Activated T-cell treated with anti-CD3 and anti-CD28 coated beads, Interleukin-2, amount 50 U/mL, for 1 hour (primary cell): Measurements from ENCODE around the gene NDRG2.

Experiments
- DNase-seq: peaks from one replicate; pipeline ENCODE4 v3.0.0-alpha.2; 2020

Gene NDRG2

DNA sequence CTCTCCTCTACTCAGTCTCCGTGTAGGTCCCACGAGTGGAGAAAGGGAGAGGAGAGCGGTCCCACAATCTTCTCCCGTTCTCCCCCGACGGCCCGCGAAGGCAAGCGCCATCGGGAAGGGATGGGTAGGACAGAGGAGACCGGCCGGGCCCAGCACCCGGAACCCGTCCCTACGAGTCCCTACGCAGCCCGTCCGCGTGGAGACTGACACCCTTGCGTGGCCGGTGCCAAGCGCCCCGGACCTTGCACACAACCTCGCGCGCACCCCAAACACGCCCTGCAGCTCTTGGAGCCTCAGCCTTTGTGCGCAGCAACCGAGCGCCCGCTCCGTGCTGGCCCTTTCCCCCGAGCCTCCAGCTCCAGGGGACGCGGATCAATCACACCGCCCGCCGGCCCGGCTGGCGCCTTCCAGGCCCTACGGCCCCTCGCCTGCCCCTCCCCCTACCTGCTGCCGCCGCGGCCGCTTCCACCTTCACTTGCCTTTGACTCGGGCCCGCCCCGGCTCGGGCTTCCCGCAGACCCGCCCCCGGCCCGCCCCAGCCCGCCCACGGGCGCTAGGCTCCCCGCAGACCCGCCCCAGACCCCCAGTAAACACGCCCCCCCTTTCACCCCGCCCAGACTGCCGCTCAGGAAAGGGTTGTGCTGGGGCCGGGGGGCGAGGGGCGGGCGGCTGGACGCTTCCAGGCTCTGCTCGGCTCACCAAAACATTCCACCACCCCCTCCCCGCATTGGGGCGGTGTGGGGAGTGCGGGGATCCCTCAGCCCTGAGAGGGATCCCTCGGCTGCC, at the start of gene NDRG2:
TSS of gene NDRG2 (minus strand) at position 477 of the 786 bp plus-strand sequence. CDS start 1,746 bp downstream, outside the sequence.
- peak; percentile 83 for DNase-seq

DNA sequence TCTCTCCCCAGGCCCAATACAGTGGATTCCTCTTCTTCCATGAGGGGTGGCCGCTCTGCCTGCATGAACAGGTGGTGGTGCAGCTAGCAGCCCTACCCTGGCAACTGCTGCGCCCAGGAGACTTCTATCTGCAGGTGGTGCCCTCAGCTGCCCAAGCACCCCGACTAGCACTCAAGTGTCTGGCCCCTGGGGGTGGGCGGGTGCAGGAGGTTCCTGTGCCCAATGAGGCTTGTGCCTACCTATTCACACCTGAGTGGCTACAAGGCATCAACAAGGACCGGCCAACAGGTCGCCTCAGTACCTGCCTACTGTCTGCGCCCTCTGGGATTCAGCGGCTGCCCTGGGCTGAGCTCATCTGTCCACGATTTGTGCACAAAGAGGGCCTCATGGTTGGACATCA, 49.1 kb upstream of the NDRG2 start:
- DNase-seq = no peak

DNA sequence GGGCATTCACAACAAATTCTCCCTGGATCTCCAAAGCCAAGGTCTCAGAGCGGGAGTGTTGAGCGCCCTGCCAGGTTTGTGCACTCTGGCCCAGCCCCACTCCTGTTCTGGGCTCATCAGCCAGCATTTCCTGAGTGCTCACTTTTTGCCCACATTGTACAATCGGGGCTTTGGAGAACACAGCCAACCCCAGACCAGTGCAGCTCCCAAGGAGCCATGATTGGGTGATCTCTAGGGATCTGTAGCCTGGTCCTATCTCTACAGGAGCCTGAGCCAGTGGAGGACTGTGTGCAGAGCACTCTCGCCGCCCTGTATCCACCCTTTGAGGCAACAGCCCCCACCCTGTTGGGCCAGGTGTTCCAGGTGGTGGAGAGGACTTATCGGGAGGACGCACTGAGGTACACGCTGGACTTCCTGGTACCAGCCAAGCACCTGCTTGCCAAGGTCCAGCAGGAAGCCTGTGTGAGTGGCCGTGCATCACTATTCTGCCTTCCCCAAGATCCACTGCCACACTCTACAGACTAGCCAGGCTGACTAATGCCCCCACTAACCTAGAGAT, 48.0 kb upstream of the NDRG2 start:
- DNase-seq = no peak

DNA sequence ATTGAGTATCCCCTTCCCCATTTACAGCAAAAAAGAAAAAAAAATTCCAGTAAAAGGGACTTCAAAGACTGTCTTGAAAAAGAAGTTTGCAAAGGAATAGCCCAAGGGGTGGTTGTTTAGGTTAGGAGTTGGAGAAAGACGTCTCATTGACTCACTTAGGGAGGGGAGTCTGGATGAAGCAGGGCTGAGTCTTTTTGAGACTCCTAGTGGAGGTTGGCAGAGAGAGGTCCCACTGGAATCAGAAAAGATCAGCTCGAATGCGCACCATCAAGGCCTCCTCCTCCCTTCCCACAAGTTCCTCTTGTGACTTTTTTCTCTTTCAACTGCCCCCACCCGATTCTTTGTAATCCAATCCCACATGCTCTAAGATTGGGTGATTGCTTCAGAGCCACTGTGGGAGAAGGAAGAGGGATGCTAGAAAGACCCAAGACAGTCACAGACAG, 47.2 kb upstream of the NDRG2 start:
- no peak for DNase-seq

DNA sequence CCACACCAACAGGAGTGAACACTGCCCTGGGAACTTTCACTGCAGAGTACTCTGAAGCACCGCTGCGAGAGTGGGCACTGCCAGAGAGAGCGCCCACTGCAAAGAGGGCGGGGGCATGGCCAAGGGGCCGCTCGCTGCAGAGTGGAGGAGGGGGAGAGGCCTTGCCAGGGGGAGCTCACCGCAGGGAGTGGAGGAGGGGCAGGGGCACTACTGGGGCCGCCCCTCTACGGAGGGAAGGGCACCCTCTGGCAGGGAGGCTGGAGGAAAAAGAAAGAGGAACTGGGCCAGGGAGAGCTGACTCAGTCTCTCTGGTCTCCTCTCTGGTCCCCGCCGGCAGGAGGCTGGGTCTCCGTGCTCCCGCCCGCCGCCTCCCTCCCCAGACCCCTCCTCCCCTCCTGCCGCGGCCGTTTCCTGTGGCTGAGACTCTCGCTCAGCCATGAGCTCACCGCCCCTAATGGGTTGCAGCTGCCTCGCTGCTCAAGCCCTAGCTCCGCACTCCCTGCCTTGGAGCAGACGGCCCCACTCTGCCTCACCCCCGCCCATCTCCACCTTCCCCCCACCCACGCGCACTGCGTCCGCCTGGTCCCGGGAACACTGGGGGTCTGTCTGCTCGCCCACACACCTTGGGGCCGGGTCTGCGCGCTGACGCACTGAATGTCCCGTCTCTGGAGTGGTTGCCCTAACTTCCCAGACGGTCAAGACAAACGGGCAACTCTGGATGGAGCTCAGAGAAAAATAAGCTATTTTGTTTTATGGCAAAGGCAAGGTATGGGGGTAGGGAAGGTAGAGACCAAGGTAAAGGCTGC, 46.6 kb upstream of the NDRG2 start:
- peak; percentile 51 for DNase-seq

DNA sequence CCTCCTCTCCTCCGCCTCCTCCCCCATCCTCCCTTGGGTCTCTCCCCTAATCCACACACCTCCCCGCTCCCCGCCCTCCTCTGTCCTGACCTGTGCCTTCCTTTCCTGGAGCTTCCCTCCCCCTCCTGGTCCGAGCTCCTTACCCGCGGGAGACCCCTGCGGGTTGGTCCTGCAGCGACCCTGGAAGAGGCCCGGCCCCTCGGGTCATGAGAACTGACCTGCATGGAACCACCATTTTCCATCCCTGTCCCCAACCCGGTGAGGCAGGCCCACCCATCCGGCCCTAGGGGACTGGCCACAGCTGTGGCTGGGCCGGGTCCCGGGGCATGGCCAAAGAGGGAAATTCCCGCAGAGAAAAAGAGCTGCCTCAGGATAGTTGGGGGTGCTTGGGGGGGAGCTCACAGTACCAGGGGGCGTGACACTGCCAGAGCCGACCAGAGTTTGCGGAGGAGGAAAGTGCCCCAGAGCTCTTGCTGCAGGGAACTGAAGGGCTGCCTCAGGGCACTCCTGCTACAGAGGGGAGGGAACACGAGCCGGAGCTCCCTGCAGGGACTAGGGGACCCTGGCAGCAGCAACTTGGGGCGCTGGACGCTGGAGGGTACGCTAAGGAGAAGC, 45.9 kb upstream of the NDRG2 start:
- DNase-seq = peak; percentile 49

DNA sequence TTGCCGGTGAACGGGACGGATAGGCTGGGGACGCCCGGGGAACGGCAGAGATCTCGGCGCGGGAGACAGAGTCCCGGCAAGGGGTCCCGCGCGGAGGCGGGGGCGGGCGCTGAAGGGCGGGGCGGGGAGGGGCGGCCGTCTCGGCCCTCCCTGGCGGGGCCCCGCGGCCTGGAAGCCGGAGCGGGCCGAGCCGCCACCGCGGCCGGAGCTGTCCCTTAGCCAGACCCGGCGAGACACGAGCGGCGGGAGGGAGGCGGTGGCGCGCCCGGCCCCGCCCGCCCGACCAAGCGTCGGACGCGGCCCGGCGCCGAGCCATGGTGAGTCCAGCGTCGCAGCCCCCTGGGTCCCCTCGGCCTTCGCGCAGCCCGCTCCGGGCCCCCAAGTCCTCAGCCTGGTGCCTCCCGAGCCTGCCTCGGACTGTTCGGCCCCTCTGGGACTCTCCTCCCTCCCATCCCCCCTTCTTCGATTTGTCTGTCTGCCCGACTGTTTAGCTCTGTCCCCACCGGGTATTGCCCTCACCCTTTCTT, 45.3 kb upstream of the NDRG2 start, which contains the start of gene ARHGEF40:
TSS of gene ARHGEF40 (plus strand) at position 222 of the 527 bp plus-strand sequence. CDS start at position 315, 93 bp downstream.
- DNase-seq = peak; percentile 39

DNA sequence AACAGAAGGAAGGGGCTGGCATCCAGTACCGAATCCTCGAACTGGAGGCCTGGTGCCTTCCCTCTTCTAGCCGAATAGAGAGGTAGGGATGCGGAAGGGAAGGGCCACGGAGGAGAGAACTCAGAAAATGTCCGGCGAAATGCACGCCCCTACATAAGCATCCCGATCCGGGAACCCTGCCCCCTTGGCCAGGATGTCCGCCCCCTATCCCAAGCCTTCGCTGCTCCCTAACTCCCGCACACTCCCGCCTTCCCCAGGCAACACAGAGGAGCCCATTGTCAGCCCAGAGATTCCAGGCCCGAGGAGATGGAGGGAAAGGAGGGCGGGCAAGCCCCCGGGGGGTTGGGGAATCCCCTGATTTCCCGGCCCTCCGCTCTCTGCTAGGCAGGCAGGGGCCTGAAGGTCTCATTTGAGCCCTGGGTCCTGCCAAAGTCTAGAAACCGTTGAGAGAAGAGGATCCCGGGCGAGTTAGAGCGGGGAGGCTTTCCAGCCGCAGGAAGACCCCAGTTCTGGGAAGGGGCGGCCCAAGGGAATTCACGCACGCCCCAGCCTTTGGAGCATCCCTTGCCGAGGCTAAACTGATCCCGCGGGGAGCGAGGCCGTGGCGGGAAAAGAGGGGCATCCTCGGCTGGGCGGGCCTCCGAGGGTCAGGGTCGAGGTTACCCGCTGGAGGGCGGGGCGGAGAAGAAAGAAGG, 44.7 kb upstream of the NDRG2 start:
- DNase-seq = peak; percentile 54

DNA sequence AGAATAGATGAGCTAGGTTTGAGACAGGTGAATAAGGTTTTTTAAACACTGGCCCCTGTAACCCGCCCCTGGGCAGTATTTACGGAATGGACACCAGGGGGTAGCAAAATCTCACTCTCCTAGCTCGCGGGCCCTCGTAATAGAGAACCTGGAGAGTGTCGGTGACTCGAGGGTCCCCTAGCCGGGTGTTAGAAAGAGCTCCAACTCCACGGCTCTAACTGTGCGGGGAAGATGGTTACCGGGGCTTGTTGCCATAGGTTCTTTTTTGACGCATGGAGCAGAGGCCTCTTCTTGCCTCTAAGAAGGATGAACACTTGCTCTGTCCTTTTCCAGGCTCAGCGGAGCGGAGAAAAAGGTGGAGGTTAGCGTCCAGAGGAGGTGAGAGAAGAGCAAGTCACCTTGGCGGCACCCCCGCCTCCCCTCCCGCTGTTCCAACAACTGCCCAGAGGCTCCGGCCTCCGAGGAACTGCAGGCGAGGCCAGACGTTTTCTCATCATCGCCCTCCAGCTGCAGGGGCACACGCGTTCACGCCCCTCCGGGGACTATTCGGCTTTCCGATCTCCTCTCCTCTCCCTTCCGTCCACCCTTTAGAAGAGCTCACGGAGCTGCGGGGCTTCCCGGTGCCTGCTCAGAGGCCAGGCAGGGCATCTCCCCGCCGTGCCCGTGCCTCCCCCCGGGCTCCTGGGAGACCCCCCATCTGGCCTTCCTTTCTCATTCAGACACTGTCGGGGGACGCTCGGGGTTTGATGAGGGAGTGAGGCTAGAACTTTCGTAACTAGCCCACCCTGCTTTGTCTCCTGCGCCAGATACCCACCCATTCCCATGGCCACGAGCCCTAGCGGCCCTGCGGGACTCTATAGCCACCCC, 43.9 kb upstream of the NDRG2 start:
- DNase-seq = peak; percentile 63

DNA sequence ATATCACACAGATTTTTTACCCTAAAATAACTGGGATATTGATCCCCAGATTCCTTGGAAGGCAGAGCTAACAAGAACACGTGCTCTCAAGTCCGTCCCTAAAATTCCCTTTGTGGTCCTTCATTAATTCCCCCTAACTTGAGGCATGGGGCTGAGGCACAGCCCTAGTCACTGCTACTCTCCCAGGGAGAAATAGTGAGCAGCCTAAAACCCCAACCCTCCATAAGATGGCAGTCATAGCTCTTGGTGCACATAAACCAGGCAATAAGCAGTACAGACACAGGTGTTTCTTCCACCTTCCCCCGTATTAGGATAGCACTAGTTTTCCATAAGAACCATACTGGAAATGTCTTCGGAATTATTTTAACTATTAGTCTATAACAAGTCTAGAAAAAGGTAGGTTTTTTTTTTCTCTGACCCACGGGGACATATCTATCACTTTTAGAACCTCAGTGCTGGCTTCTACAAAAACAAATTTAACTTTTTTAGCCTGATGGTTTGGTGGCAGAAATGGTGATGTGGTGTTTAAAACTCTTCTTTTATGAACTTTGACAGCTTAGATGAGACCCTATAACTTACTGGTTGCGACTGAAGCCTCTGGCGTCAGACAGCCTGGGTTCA, 42.1 kb upstream of the NDRG2 start:
- no peak for DNase-seq

DNA sequence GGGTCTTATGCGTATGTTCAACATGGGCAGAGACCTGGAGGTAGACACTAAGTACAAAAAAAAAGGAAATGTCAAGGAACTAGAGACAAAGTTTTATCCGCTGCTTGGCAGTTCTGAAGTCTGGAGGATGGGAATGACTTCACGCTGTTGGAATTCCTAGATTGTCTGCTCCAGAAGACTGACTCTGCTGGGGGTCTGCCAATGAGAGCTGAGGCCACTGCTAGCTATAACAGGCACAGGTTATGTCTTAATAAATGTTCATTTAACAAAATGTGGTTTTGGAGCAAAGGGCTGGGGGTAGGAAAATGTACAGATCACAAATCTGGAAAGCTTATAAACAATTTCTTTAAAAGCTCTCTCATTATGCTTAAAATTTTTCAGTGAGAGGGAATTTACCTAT, 38.6 kb upstream of the NDRG2 start:
- DNase-seq = no peak

DNA sequence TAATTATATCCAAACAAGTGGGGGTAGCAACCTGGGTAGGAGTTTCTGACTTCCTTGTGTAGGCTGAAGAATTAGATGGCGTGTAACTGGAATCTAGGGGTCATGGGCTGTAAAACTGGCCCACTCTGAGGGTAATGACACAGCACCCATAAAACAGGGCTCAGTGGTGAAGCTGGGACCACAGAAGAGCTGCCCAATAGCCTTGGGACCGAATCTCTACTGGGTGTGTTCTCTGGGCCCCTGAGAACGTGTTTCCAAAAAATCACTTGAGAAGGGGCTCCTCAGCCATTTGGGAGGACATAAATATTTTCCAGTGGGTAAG, 36.4 kb upstream of the NDRG2 start:
- DNase-seq = no peak

DNA sequence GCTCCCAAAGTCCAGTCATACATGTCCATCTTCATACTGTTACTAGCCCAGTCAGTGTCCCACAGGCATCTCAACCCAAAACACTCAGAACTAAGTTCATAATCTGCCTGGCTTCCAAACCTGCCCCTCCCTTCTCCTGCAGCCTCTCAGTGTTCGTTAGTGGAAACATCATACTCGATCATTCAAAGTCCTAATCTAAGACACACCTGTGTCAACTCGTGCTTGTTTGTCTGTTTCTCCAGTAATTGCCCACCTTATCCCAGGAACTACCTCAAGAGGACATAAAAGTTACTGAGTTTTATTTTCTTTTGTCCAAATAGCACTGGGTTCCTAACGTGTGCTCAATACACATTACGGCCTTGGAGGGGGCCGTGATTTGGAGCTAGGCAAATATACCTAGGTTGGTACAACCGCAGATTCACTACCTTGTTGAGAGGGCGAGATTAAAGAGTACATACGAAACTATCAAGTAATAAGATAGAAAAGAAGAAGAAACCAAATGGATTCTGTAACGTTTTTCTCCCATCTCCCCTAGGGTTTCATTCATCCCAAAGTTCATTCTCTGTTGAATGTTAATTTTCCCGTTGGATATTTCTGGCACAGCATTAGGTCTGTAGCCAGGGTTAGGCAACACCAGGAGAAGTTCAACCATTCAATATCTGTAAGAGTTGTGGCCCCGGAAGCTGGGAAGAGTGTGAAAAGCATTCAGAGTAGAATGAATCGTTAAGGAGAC, 35.9 kb upstream of the NDRG2 start:
- DNase-seq = no peak

DNA sequence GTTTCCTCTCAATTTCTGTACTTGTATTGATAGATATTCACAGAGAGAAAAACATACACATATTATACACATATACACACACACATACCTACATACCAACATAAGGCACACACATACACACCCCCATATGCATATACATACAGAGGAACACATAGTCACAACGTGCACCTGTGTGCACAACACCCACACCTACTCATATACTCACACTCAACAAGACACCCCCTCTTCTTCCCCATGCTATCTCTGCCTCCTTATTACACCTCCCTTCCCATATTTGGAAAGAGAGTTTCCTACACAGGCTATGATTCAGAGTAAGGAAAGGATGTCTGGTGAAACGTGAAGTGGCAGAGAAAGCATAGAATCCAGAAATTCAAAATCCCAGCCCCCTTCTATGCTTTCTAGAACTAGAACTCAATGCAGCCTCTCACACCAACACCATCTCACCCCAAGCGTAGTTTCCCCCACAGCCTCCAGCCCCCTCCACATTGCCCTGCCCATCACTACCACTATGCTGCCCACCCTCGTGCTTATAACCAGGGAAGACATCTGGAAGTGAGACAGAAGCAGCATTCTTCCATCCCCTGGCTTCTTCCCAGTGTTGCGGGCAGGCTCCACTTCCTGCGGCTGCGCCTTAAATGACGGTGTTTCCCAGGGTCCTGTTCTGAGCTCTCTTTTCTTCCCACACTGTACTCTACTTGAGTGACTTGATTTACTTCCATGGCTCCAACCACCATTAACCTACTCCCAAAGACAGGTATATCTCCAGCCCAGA, 35.2 kb upstream of the NDRG2 start:
- DNase-seq = no peak

DNA sequence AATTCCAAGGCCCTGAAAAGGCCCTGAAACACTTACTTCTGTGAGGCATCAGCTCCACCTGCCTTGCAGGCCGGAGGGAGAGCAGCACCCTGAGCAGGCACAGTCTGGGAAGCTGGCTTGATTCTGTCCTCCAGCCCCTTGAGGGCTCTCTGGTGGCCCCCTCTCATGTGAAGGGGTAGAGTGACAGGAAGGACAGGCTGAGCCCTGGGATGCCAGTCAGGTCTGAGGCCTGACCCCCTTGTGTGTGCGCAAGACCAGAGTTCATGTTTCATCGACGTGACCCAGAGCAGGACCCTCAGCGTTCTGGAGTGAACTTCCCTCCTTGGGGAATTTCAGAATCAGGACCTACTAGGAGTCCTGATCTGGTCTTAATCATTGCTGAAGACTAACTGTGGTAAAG, 34.0 kb upstream of the NDRG2 start:
- DNase-seq = no peak

DNA sequence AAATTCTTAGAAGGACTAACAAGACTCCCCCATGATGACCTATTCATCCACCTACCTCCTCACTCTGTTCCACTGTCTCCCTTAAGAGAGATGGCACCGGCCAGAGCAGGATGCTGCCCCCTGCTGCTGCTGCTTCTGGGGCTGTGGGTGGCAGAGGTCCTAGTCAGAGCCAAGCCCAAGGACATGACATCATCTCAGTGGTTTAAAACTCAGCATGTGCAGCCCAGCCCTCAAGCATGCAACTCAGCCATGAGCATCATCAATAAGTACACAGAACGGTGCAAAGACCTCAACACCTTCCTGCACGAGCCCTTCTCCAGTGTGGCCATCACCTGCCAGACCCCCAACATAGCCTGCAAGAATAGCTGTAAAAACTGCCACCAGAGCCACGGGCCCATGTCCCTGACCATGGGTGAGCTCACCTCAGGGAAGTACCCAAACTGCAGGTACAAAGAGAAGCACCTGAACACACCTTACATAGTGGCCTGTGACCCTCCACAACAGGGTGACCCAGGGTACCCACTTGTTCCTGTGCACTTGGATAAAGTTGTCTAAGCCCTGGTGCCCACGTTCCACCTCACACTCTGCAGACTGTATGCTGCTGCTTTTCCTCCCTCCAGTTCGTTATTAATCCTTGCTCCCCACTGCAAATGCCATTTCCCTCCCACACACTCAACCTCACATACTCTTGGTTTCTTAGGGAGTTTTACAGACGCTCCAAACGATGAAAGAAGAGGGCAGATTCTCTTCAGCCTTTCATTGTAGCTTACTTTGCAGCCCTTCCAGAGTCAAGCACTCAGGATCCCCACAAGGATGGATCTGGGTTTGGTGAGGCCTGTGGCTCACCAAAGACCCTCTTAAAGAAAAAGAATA, 33.2 kb upstream of the NDRG2 start, which contains the start of gene RNASE8:
TSS of gene RNASE8 (plus strand) at position 20 of the 873 bp plus-strand sequence. CDS start at position 91, 71 bp downstream.
- no peak for DNase-seq

DNA sequence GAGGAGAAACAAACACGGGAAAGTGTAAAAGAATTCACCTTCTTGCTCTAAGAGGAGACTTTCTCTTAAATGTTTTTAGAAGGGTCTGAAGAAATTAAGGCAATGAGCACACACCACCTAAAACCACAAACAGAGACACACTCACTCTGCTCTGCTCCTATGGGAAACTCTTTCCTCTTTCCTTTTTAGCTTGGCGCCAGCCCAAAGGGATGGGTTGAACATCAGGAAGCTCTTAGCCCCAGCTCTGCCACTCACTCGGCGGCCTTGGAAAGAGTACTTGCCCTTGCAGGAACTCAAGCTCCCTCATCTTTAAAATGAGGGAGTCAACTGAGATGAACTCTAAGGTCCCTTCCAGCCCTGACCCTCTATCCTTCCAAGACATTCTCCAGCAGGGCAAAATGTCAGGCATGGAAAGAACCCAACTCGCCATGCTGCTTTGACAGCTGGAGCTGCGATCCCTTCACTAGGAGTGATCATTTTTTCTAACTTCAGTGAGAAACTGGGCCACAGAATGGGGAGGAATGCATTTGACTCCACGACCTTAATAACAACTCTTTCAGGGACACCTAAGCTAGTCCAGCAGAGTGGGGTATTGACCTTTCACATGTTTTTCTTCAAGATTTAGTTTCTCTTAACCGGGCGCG, 31.8 kb upstream of the NDRG2 start:
- DNase-seq = no peak
